GM12878 (cell line): Measurements from ENCODE around the gene BDKRB2. TPM values are rescaled to one million over a fixed set of nuclear protein-coding genes. Genes with fewer than 3 reads are reported as not detected.

Experiments used
- ATAC-seq: fragments of 200-7000 bp; cut with Tn5 transposase; 3 replicates; pipeline ENCODE4 v1.9.1; 2020; ENCODE audit warnings: mild to moderate bottlenecking, moderate library complexity
- BruUV-seq: library from RNA; stranded (reverse); fragments of 400-500 nt; replicated peaks from 2 replicates; lab custom pipeline; 2021; lab: Mats Ljungman, UMichigan
- CTCF ChIA-PET: fragments of 300-600 bp; sonication (Branson Sonifier 250); formaldehyde crosslinking; extraction: SDS; loops from one replicate; lab custom pipeline; 2021; ENCODE audit warnings: inconsistent platforms; lab: Yijun Ruan, JAX
- POLR2A ChIA-PET: fragments of 350-600 bp; formaldehyde crosslinking; extraction: SDS; loops from one replicate; lab custom pipeline; 2021; ENCODE audit warnings: inconsistent platforms; lab: Charles Lee
- RAD21 ChIA-PET: fragments of 300-600 bp; sonication (Branson Sonifier 250); formaldehyde crosslinking; loops from one replicate; lab custom pipeline; 2023; ENCODE audit warnings: antibody characterized with exemption; ENCODE audit not compliant: unreplicated experiment; lab: Charles Lee
- SMC1A ChIA-PET: fragments of 300-600 bp; sonication (Branson Sonifier 250); formaldehyde crosslinking; loops from one replicate; lab custom pipeline; 2023; ENCODE audit not compliant: unreplicated experiment, uncharacterized antibody; lab: Charles Lee
- DNase-seq: peaks from one replicate; pipeline ENCODE4 v3.0.0-alpha.2; 2011; ENCODE audit warnings: low read depth, low spot score
- FAIRE-seq: peaks from 3 replicates; lab custom pipeline; 2011; peaks lifted over from hg19 to GRCh38; lab: Jason Lieb, UNC
- H2AFZ ChIP-seq: 2 replicates; pipeline ENCODE4 v1.6.0; 2011; ENCODE audit warnings: low read depth, low read length, control low read depth; ENCODE audit not compliant: control insufficient read depth
- H3K27ac ChIP-seq: 2 replicates; pipeline ENCODE4 v1.5.1; 2011; ENCODE audit warnings: control low read depth; ENCODE audit not compliant: control insufficient read depth, insufficient read depth
- H3K27me3 ChIP-seq, 2 experiments: replicated peaks in 1 of 2; 2 replicates each; pipeline versions ENCODE4 v1.6.0 to v1.6.1; 2011; ENCODE audit warnings: low read length in 1 of 2; ENCODE audit not compliant: control insufficient read depth in 2 of 2, insufficient read depth in 2 of 2
- H3K36me3 ChIP-seq, 2 experiments: 2 replicates each; pipeline ENCODE4 v1.5.1; 2011; ENCODE audit warnings: low read length in 1 of 2; ENCODE audit not compliant: control insufficient read depth in 2 of 2, insufficient read depth in 2 of 2
- H3K4me1 ChIP-seq: 2 replicates; pipeline ENCODE4 v1.6.1; 2011; ENCODE audit warnings: mild to moderate bottlenecking, low read length, moderate library complexity, mixed read lengths; ENCODE audit not compliant: control insufficient read depth, insufficient read depth
- H3K4me2 ChIP-seq: 2 replicates; pipeline ENCODE4 v1.6.0; 2011; ENCODE audit warnings: control low read depth; ENCODE audit not compliant: control insufficient read depth, insufficient read depth
- H3K4me3 ChIP-seq: fragments of 200-600 bp; sonication (generic); 2 replicates; pipeline ENCODE4 v1.5.1; 2016
- H3K79me2 ChIP-seq: 2 replicates; pipeline ENCODE4 v1.6.0; 2011; ENCODE audit warnings: low read length; ENCODE audit not compliant: control insufficient read depth, insufficient read depth
- H3K9ac ChIP-seq: 2 replicates; pipeline ENCODE4 v1.8.0; 2011; ENCODE audit warnings: low read length, control low read depth, mixed read lengths; ENCODE audit not compliant: control insufficient read depth, insufficient read depth
- H3K9me3 ChIP-seq: replicated peaks from 3 replicates; pipeline ENCODE4 v1.5.1; 2011; ENCODE audit warnings: mild to moderate bottlenecking, low read length; ENCODE audit not compliant: control insufficient read depth, insufficient read depth
- H4K20me1 ChIP-seq: 2 replicates; pipeline ENCODE4 v1.6.0; 2011; ENCODE audit not compliant: control insufficient read depth, insufficient read depth
- BHLHE40 ChIP-seq, 2 experiments: fragments of 450-650 bp in 1 of 2; IDR thresholded peaks; 2 replicates each; pipeline ENCODE4 v1.6.1; 2011 to 2017; ENCODE audit warnings: low read depth in 2 of 2, borderline replicate concordance in 1 of 2, improper control_type of control experiment in 1 of 2, low read length in 1 of 2, mild to moderate bottlenecking in 1 of 2
- BRCA1 ChIP-seq: IDR thresholded peaks from 2 replicates; pipeline ENCODE4 v1.6.1; 2011; ENCODE audit warnings: low read depth, low read length, improper control_type of control experiment
- EGR1 ChIP-seq, 2 experiments: IDR thresholded peaks; 1 replicate in 1 of 2; 2 replicates in 1 of 2; pipeline ENCODE4 v1.6.1; 2011 to 2012; ENCODE audit warnings: low read depth in 2 of 2, low read length in 2 of 2, borderline replicate concordance in 1 of 2, mild to moderate bottlenecking in 1 of 2, moderate library complexity in 1 of 2
- KDM1A ChIP-seq: fragments of 200-600 bp; sonication (generic); IDR thresholded peaks from 2 replicates; pipeline ENCODE4 v1.6.1; 2016; ENCODE audit warnings: borderline replicate concordance
- NBN ChIP-seq: fragments of 450-650 bp; IDR thresholded peaks from 2 replicates; pipeline ENCODE4 v1.6.1; 2016
- PAX5 ChIP-seq: IDR thresholded peaks from 2 replicates; pipeline ENCODE4 v1.6.1; 2011; ENCODE audit warnings: low read depth, low read length, borderline replicate concordance
- PML ChIP-seq: IDR thresholded peaks from 2 replicates; pipeline ENCODE4 v1.6.1; 2012; ENCODE audit warnings: low read length, inconsistent platforms
- POLR2A ChIP-seq: IDR thresholded peaks from 2 replicates; pipeline ENCODE4 v1.6.1; 2011; ENCODE audit warnings: low read depth, mild to moderate bottlenecking, low read length
- RELA ChIP-seq: fragments of 450-650 bp; IDR thresholded peaks from 2 replicates; pipeline ENCODE4 v1.8.0; 2014; ENCODE audit warnings: borderline replicate concordance; ENCODE audit not compliant: partially characterized antibody
- SKIL ChIP-seq: fragments of 450-650 bp; IDR thresholded peaks from 2 replicates; pipeline ENCODE4 v1.6.1; 2017; ENCODE audit warnings: mild to moderate bottlenecking, low read depth, inconsistent platforms; ENCODE audit not compliant: poor library complexity, severe bottlenecking
- WGBS: methylation state at CpG from one replicate; pipeline ENCODE4 v1.1.6; 2016; ENCODE audit warnings: low lambda C conversion rate; ENCODE audit not compliant: insufficient replicate concordance, insufficient coverage; ENCODE audit errors: missing lambda C conversion rate; 5-methylcytosine and 5-hydroxymethylcytosine counted together
- in situ Hi-C: fragments of 300-500 bp; cut with MboI; formaldehyde crosslinking; loops from 9 replicates; pipeline ENCODE4 v1.14.3; 2018; ENCODE audit warnings: mixed read lengths
- intact Hi-C: fragments of 100-400 bp; cut with micrococcal nuclease; formaldehyde crosslinking; loops from one replicate; pipeline ENCODE4 v1.14.2; 2022; ENCODE audit not compliant: unreplicated experiment
- polyA plus RNA-seq, 11 experiments: library from polyadenylated mRNA; depleted of rRNA in 4 of 11; unstranded in 6 of 11; stranded (reverse) in 5 of 11; fragments of >200 nt; fragmentation: Nextera tagmentation in 4 of 11; fragmentation: Illumina TruSeq in 1 of 11; extraction: Ambion mirVana in 4 of 11; extraction: Trizol in 1 of 11; gene quantifications; 1 replicate in 1 of 11; 2 replicates in 10 of 11; pipeline versions ENCODE4 v1.2.1 to v1.2.3, GENCODE V29; 2011 to 2016; ENCODE audit warnings: inconsistent platforms in 2 of 11, missing spikeins in 2 of 11, low read depth in 1 of 11
- total RNA-seq, 4 experiments: library from RNA; depleted of rRNA in 3 of 4; stranded (reverse); fragments of >200 nt in 3 of 4; fragmentation: Illumina TruSeq in 1 of 4; extraction: Trizol in 1 of 4; gene quantifications; 2 replicates each; pipeline versions ENCODE4 v1.2.1 to v1.2.3, GENCODE V29; 2013 to 2021

Gene BDKRB2
- total and polyA plus RNA-seq, 10 of the 15 experiments (the other 5 are each of a cell fraction or from before 2014, with no cell fraction given): 0.08 TPM; not detected in 9

DNA sequence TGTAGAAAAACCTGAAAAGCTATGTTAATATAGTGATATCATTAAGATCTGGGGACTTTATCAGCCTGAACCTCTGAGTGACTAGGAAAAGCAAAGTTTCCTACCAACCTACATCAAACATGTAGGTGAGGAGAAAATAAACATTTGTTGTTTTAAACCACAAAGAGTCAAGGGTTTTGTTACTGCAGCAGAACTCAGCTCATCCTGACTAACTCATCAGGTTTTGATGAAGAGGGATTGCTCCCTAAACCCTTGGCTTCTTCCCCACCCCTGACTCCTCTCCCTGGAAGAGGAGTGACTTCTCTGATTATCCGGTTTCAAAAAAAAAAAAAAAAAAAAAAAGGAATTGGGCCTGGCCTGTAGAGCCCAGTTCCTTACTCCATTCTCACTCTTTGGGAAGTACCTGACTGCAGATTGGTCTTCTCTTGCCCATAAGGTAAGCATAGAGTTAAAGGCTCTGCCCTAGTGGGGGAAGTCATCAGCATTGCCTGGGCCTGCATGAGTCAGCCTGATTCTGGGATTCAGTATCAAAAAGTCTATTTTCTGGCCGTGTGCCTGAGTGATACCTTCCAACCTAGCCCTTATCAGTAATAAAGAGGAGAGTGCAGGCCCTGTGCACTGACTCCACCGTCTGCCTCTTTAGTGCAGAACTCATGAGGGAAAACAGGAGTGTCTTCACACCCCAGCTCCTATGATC lies 68.3 kb downstream of the BDKRB2 start:
- Histone ChIP-seq H3K9me3 (no peaks in the 10 kb centered on the region; the same call in 2 of the 3 replicates), H3K36me3 (no peaks in the 10 kb centered on the region), H2AFZ (no peak overlapping the region), H3K9ac (no peak overlapping the region), H3K27ac (no peak overlapping the region)
- ChIA-PET RAD21 (interaction anchor here (1.1 to 1.3 kb wide), 2 partner anchors 58 to 172 kb away, joined by 3 read pairs; no protein-coding TSS in a partner anchor), CTCF (interaction anchor here (1.4 to 5.6 kb wide), 5 partner anchors 11 to 217 kb away, joined by 4 to 71 read pairs (median 20); no protein-coding TSS in a partner anchor)
- WGBS: 35% methylated on average over 3 of the region's 3 CpGs
- TF ChIP-seq EGR1 (IDR thresholded peaks at IDR 0.05; ENCODE audit: borderline replicate concordance in 1 of 2, low read depth in 2 of 2, low read length in 2 of 2) (no peak), PAX5 (no peak), BRCA1 (no peak), NBN (no peak), KDM1A (no peak), RELA (no peak), BHLHE40 (IDR thresholded peaks at IDR 0.05; ENCODE audit: borderline replicate concordance in 1 of 2, low read depth in 2 of 2, low read length in 1 of 2) (no peak), SKIL (no peak), PML (no peak), POLR2A (no peak)
- TF ChIP-seq, all 136 proteins: peak for 0
- ChIA-PET POLR2A (no interaction called here), SMC1A (interaction anchor here (1.5 to 2.0 kb wide), 4 partner anchors 13 to 714 kb away, joined by 4 to 6 read pairs (median 5); no protein-coding TSS in a partner anchor)
- DNase-seq (no peak), ATAC-seq (no peak), FAIRE-seq (no peak)
- Histone ChIP-seq H3K4me1 (no peaks in the 10 kb centered on the region), H3K27me3 (no peaks in the 10 kb centered on the region), H4K20me1 (no peaks in the 10 kb centered on the region), H3K4me3 (no peak overlapping the region), H3K4me2 (no peak overlapping the region), H3K79me2 (no peaks in the 10 kb centered on the region)
- in situ Hi-C loops (loop anchor here (5.0 kb wide), 1 partner anchor 711 kb away; no protein-coding TSS in a partner anchor), intact Hi-C loops (no loop called here)
- BruUV-seq: no TSS peak
